Activated CD8-positive, alpha-beta memory T cell treated with anti-CD3 and anti-CD28 coated beads for 1 hour (primary cell): ENCODE measurements around the gene HMGCS2.

Experiments
- DNase-seq, 2 donors: peaks; one replicate each; pipeline ENCODE4 v3.0.0-alpha.2; 2020; ENCODE audit warnings: low read depth in 1 of 2; ENCODE audit errors: extremely low read depth in 1 of 2

HMGCS2 gene

GRCh38 chr1:119768778-119769177, at the start of gene HMGCS2:
HMGCS2 (minus strand) TSS chr1:119768905; CDS start chr1:119768844, 61 bp downstream.
- DNase-seq = no peak

- no peak for DNase-seq
These were observed 49.5 kb upstream of the HMGCS2 start for GRCh38 chr1:119818181-119818580.

GRCh38 chr1:119816407-119816806, 47.7 kb upstream of the HMGCS2 start:
- no peak for DNase-seq

- no peak for DNase-seq
These were observed 47.2 kb upstream of the HMGCS2 start for GRCh38 chr1:119815928-119816327.

GRCh38 chr1:119815361-119815760, 46.7 kb upstream of the HMGCS2 start:
- DNase-seq = no peak

- no peak for DNase-seq
These were observed 45.6 kb upstream of the HMGCS2 start for GRCh38 chr1:119814288-119814687.

GRCh38 chr1:119811985-119812557, 43.4 kb upstream of the HMGCS2 start:
- DNase-seq = no peak

- DNase-seq = no peak
These were observed 42.7 kb upstream of the HMGCS2 start, which contains the start of gene REG4 for GRCh38 chr1:119811387-119811786. REG4 (minus strand) TSS chr1:119811460; CDS start chr1:119808769, 2,691 bp downstream.

GRCh38 chr1:119808972-119809550, 40.4 kb upstream of the HMGCS2 start:
- peak; percentile 22 to 56 for DNase-seq

- no peak for DNase-seq
These were observed 39.8 kb upstream of the HMGCS2 start for GRCh38 chr1:119808491-119808890.

- DNase-seq = no peak
These were observed 37.8 kb upstream of the HMGCS2 start for GRCh38 chr1:119806489-119806888.

GRCh38 chr1:119805746-119806145, 37.0 kb upstream of the HMGCS2 start:
- DNase-seq = no peak

GRCh38 chr1:119805247-119805646, 36.5 kb upstream of the HMGCS2 start:
- DNase-seq = no peak

- no peak for DNase-seq
These were observed 31.0 kb upstream of the HMGCS2 start for GRCh38 chr1:119799599-119800177.

GRCh38 chr1:119799003-119799402, 30.3 kb upstream of the HMGCS2 start:
- no peak for DNase-seq

GRCh38 chr1:119797606-119798005, 28.9 kb upstream of the HMGCS2 start:
- no peak for DNase-seq

GRCh38 chr1:119797162-119797561, 28.5 kb upstream of the HMGCS2 start:
- no peak for DNase-seq

GRCh38 chr1:119795261-119796200, 26.8 kb upstream of the HMGCS2 start:
- DNase-seq = no peak

GRCh38 chr1:119794876-119795240, 26.2 kb upstream of the HMGCS2 start:
- DNase-seq = no peak

GRCh38 chr1:119794230-119794875, 25.6 kb upstream of the HMGCS2 start:
- no peak for DNase-seq

GRCh38 chr1:119791377-119791776, 22.7 kb upstream of the HMGCS2 start:
- no peak for DNase-seq
